Measurements from ENCODE around the gene GLG1. TPM values are rescaled to one million over a fixed set of nuclear protein-coding genes. Genes with fewer than 3 reads are reported as not detected.
A peak's percentile ranks its signal among the peaks of the same experiment; 100 is the strongest.
"Not testable (repeated sequence)": the region's sequence is repeated elsewhere in the genome, so short reads cannot be mapped to it uniquely, and the experiment has no call there.

GLG1 gene
- total RNA-seq, 1 donor from 2014 or later, result 153 TPM

- FAIRE-seq; H3K9me3 Mint-ChIP-seq (ENCODE audit: unreplicated experiment); H3K36me3 ChIP-seq (ENCODE audit: insufficient read depth, low read length); H3K27ac ChIP-seq (ENCODE audit: low read depth, low read length); H3K4me1 ChIP-seq (ENCODE audit: insufficient read depth, low read length); H4K20me1 ChIP-seq (ENCODE audit: insufficient read depth, low read length); H3K9me3 ChIP-seq (ENCODE audit: insufficient read depth, low read depth, low read length); H2AFZ ChIP-seq (ENCODE audit: low read depth, low read length); H3K36me3 Mint-ChIP-seq (ENCODE audit: low read depth, unreplicated experiment); H3K4me1 Mint-ChIP-seq (ENCODE audit: low read depth, unreplicated experiment); H3K27me3 Mint-ChIP-seq (ENCODE audit: low read depth, unreplicated experiment); H3K27me3 ChIP-seq (ENCODE audit: insufficient read depth, low read length); H3K79me2 ChIP-seq (ENCODE audit: insufficient read depth, low read length); DNase-seq (ENCODE audit: low read depth); H3K4me3 ChIP-seq (ENCODE audit: insufficient read depth, low read depth, low read length); H3K4me2 ChIP-seq (ENCODE audit: low read length); H3K27ac Mint-ChIP-seq (ENCODE audit: unreplicated experiment); H3K4me3 Mint-ChIP-seq (ENCODE audit: unreplicated experiment); H3K9ac ChIP-seq (ENCODE audit: low read length): not testable (repeated sequence)
Observed at GRCh38 chr16:74421482-74421785, 185.5 kb downstream of the GLG1 start.

- not testable (repeated sequence) for H3K27me3 Mint-ChIP-seq (ENCODE audit: low read depth, unreplicated experiment); H3K4me1 ChIP-seq (ENCODE audit: insufficient read depth, low read length); FAIRE-seq; H3K27me3 ChIP-seq (ENCODE audit: insufficient read depth, low read length); H3K9me3 Mint-ChIP-seq (ENCODE audit: unreplicated experiment); H3K9me3 ChIP-seq (ENCODE audit: insufficient read depth, low read depth, low read length); H3K4me3 ChIP-seq (ENCODE audit: insufficient read depth, low read depth, low read length); H3K4me3 Mint-ChIP-seq (ENCODE audit: unreplicated experiment); H4K20me1 ChIP-seq (ENCODE audit: insufficient read depth, low read length); H3K27ac Mint-ChIP-seq (ENCODE audit: unreplicated experiment); H3K27ac ChIP-seq (ENCODE audit: low read depth, low read length); H3K79me2 ChIP-seq (ENCODE audit: insufficient read depth, low read length); H3K36me3 ChIP-seq (ENCODE audit: insufficient read depth, low read length); H2AFZ ChIP-seq (ENCODE audit: low read depth, low read length); H3K4me1 Mint-ChIP-seq (ENCODE audit: low read depth, unreplicated experiment); H3K4me2 ChIP-seq (ENCODE audit: low read length); H3K9ac ChIP-seq (ENCODE audit: low read length); H3K36me3 Mint-ChIP-seq (ENCODE audit: low read depth, unreplicated experiment)
- DNase-seq (ENCODE audit: low read depth), result peak; percentile 67
Observed at GRCh38 chr16:74420612-74421481, 186.1 kb downstream of the GLG1 start, which contains the start of gene CLEC18B. Gene CLEC18B, minus strand, starts transcription at chr16:74421478. Its CDS starts 208 bp downstream, at chr16:74421270.

- DNase-seq (ENCODE audit: low read depth); H3K36me3 Mint-ChIP-seq (ENCODE audit: low read depth, unreplicated experiment); H3K4me3 ChIP-seq (ENCODE audit: insufficient read depth, low read depth, low read length); FAIRE-seq; H3K4me2 ChIP-seq (ENCODE audit: low read length); H3K27me3 Mint-ChIP-seq (ENCODE audit: low read depth, unreplicated experiment); H3K27ac ChIP-seq (ENCODE audit: low read depth, low read length); H3K27ac Mint-ChIP-seq (ENCODE audit: unreplicated experiment); H3K4me1 Mint-ChIP-seq (ENCODE audit: low read depth, unreplicated experiment); H3K4me1 ChIP-seq (ENCODE audit: insufficient read depth, low read length); H4K20me1 ChIP-seq (ENCODE audit: insufficient read depth, low read length); H3K9me3 Mint-ChIP-seq (ENCODE audit: unreplicated experiment); H3K9ac ChIP-seq (ENCODE audit: low read length); H3K27me3 ChIP-seq (ENCODE audit: insufficient read depth, low read length); H3K9me3 ChIP-seq (ENCODE audit: insufficient read depth, low read depth, low read length); H3K79me2 ChIP-seq (ENCODE audit: insufficient read depth, low read length); H3K36me3 ChIP-seq (ENCODE audit: insufficient read depth, low read length); H2AFZ ChIP-seq (ENCODE audit: low read depth, low read length); H3K4me3 Mint-ChIP-seq (ENCODE audit: unreplicated experiment): not testable (repeated sequence)
Observed at GRCh38 chr16:74419811-74420210, 187.1 kb downstream of the GLG1 start.

GRCh38 chr16:74417897-74418296 lies 189.0 kb downstream of the GLG1 start:
- H3K9me3 Mint-ChIP-seq (ENCODE audit: unreplicated experiment); H4K20me1 ChIP-seq (ENCODE audit: insufficient read depth, low read length); H3K79me2 ChIP-seq (ENCODE audit: insufficient read depth, low read length); H3K27me3 Mint-ChIP-seq (ENCODE audit: low read depth, unreplicated experiment); H2AFZ ChIP-seq (ENCODE audit: low read depth, low read length); H3K4me3 ChIP-seq (ENCODE audit: insufficient read depth, low read depth, low read length); H3K9ac ChIP-seq (ENCODE audit: low read length); H3K9me3 ChIP-seq (ENCODE audit: insufficient read depth, low read depth, low read length); DNase-seq (ENCODE audit: low read depth); H3K36me3 Mint-ChIP-seq (ENCODE audit: low read depth, unreplicated experiment); H3K27ac Mint-ChIP-seq (ENCODE audit: unreplicated experiment); FAIRE-seq; H3K4me1 Mint-ChIP-seq (ENCODE audit: low read depth, unreplicated experiment); H3K4me1 ChIP-seq (ENCODE audit: insufficient read depth, low read length); H3K27ac ChIP-seq (ENCODE audit: low read depth, low read length); H3K4me3 Mint-ChIP-seq (ENCODE audit: unreplicated experiment); H3K36me3 ChIP-seq (ENCODE audit: insufficient read depth, low read length); H3K27me3 ChIP-seq (ENCODE audit: insufficient read depth, low read length); H3K4me2 ChIP-seq (ENCODE audit: low read length): not testable (repeated sequence)

GRCh38 chr16:74413920-74414319 lies 193.0 kb downstream of the GLG1 start:
- not testable (repeated sequence) for H2AFZ ChIP-seq (ENCODE audit: low read depth, low read length); H3K27ac Mint-ChIP-seq (ENCODE audit: unreplicated experiment); H4K20me1 ChIP-seq (ENCODE audit: insufficient read depth, low read length); FAIRE-seq; H3K4me2 ChIP-seq (ENCODE audit: low read length); H3K36me3 ChIP-seq (ENCODE audit: insufficient read depth, low read length); H3K4me3 ChIP-seq (ENCODE audit: insufficient read depth, low read depth, low read length); H3K9me3 Mint-ChIP-seq (ENCODE audit: unreplicated experiment); H3K9ac ChIP-seq (ENCODE audit: low read length); H3K79me2 ChIP-seq (ENCODE audit: insufficient read depth, low read length); H3K4me1 Mint-ChIP-seq (ENCODE audit: low read depth, unreplicated experiment); H3K4me1 ChIP-seq (ENCODE audit: insufficient read depth, low read length); H3K4me3 Mint-ChIP-seq (ENCODE audit: unreplicated experiment); H3K27ac ChIP-seq (ENCODE audit: low read depth, low read length); H3K27me3 Mint-ChIP-seq (ENCODE audit: low read depth, unreplicated experiment); DNase-seq (ENCODE audit: low read depth); H3K27me3 ChIP-seq (ENCODE audit: insufficient read depth, low read length); H3K36me3 Mint-ChIP-seq (ENCODE audit: low read depth, unreplicated experiment); H3K9me3 ChIP-seq (ENCODE audit: insufficient read depth, low read depth, low read length)

GRCh38 chr16:74413485-74413884 lies 193.4 kb downstream of the GLG1 start:
- not testable (repeated sequence) for FAIRE-seq; H3K4me2 ChIP-seq (ENCODE audit: low read length); H3K27ac ChIP-seq (ENCODE audit: low read depth, low read length); H3K36me3 ChIP-seq (ENCODE audit: insufficient read depth, low read length); H3K27ac Mint-ChIP-seq (ENCODE audit: unreplicated experiment); H3K4me1 ChIP-seq (ENCODE audit: insufficient read depth, low read length); H3K4me3 Mint-ChIP-seq (ENCODE audit: unreplicated experiment); H2AFZ ChIP-seq (ENCODE audit: low read depth, low read length); H3K9ac ChIP-seq (ENCODE audit: low read length); H3K4me3 ChIP-seq (ENCODE audit: insufficient read depth, low read depth, low read length); H3K27me3 ChIP-seq (ENCODE audit: insufficient read depth, low read length); H3K27me3 Mint-ChIP-seq (ENCODE audit: low read depth, unreplicated experiment); H3K9me3 ChIP-seq (ENCODE audit: insufficient read depth, low read depth, low read length); H3K4me1 Mint-ChIP-seq (ENCODE audit: low read depth, unreplicated experiment); H3K9me3 Mint-ChIP-seq (ENCODE audit: unreplicated experiment); H4K20me1 ChIP-seq (ENCODE audit: insufficient read depth, low read length); H3K36me3 Mint-ChIP-seq (ENCODE audit: low read depth, unreplicated experiment); H3K79me2 ChIP-seq (ENCODE audit: insufficient read depth, low read length); DNase-seq (ENCODE audit: low read depth)
